Naive B cell (primary cell): ENCODE measurements around the gene ADCYAP1R1. TPM values are rescaled to one million over a fixed set of nuclear protein-coding genes. Genes with fewer than 3 reads are reported as not detected.

Experiments
- ATAC-seq, 2 donors: fragments of 150-1000 bp; cut with Tn5 transposase; 2 replicates each; pipeline ENCODE4 v1.10.0; 2021; ENCODE audit warnings: low read depth in 2 of 2, mild to moderate bottlenecking in 2 of 2, moderate library complexity in 2 of 2
- DNase-seq: peaks from one replicate; pipeline ENCODE4 v3.0.0; 2022
- H3K27ac Mint-ChIP-seq, 6 donors: one replicate each; pipeline ENCODE4 v1.8.0; 2020 to 2022; ENCODE audit warnings: mild to moderate bottlenecking in 6 of 6, mixed read lengths in 6 of 6, moderate library complexity in 5 of 6, inconsistent platforms in 2 of 6
- H3K27me3 Mint-ChIP-seq, 3 donors: one replicate each; pipeline ENCODE4 v1.8.0; 2021 to 2022; ENCODE audit warnings: mixed read lengths in 3 of 3, mild to moderate bottlenecking in 1 of 3
- H3K36me3 Mint-ChIP-seq, 2 donors: one replicate each; pipeline ENCODE4 v1.8.0; 2020 to 2022; ENCODE audit warnings: mixed read lengths in 2 of 2, inconsistent platforms in 1 of 2, mild to moderate bottlenecking in 1 of 2
- H3K4me1 Mint-ChIP-seq, 3 donors: one replicate each; pipeline ENCODE4 v1.8.0; 2020 to 2022; ENCODE audit warnings: mixed read lengths in 3 of 3, inconsistent platforms in 1 of 3, mild to moderate bottlenecking in 1 of 3, moderate library complexity in 1 of 3
- H3K4me3 Mint-ChIP-seq, 8 donors: one replicate each; pipeline ENCODE4 v1.8.0; 2020 to 2022; ENCODE audit warnings: mild to moderate bottlenecking in 8 of 8, mixed read lengths in 8 of 8, moderate library complexity in 8 of 8, inconsistent platforms in 2 of 8
- H3K9me3 Mint-ChIP-seq, 7 donors: one replicate each; pipeline ENCODE4 v1.8.0; 2020 to 2022; ENCODE audit warnings: mixed read lengths in 7 of 7, mild to moderate bottlenecking in 5 of 7, inconsistent platforms in 2 of 7, moderate library complexity in 1 of 7
- polyA plus RNA-seq, 6 donors: library from polyadenylated mRNA; unstranded; fragments of 300-500 nt; fragmentation: Illumina TruSeq; gene quantifications; one replicate each; pipeline ENCODE4 v1.2.3, GENCODE V29; 2021; ENCODE audit warnings: low read depth in 6 of 6

ADCYAP1R1 gene
- polyA plus RNA-seq, 6 donors from 2014 or later: not detected

DNA sequence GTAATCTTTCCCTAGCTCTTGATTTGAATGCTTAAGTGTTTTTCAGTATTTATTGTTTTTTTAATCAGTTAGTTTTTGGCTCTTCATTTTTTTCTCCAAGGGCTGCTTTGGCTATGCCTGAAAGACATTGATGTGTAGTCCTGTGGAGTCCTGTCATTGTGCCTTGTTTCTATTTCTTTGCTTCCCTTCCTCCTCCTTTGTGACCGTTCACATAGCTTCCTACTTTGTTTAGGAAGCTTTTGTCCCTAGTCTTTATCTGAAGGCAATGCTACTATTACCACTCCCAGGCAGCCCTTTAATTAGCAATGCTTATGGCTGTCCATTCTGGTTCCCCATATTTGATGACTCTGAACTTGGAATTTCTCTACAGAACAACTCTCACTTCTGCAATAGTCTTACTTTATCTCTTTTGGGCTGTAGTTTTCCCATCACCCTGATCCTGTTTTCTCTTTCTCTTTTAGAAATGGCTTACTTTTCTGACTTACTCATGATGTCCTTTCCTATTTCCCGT, 39.9 kb downstream of the ADCYAP1R1 start:
- Mint-ChIP-seq H3K9me3 (peaks cover 0 to 1% (median 0%) of the 10 kb centered on the region in 7 donors), H3K4me1 (no peaks in the 10 kb centered on the region), H3K4me3 (no peak overlapping the region), H3K27me3 (peaks cover 3 to 18% (median 16%) of the 10 kb centered on the region in 3 donors), H3K27ac (no peak overlapping the region), H3K36me3 (no peaks in the 10 kb centered on the region)
- no peak for DNase-seq
- ATAC-seq: no peak

DNA sequence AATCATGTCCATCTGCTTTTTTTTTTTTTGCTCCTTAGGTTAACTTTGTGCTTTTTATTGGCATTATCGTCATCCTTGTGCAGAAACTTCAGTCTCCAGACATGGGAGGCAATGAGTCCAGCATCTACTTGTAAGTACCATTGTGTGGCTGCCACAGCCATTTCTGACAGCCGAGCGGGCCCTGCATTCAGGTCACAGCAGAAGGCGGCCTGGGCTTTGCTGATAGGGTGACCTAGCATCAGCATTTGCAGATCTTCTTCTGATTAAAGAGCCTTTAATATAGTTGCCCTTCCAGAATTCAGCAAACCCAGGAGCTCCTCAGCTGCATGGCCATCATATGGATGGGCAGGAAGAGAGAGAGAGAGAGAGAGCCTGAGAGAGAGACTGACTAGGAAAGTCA, 40.5 kb downstream of the ADCYAP1R1 start:
- ATAC-seq (no peak), DNase-seq (no peak)
- H3K9me3 Mint-ChIP-seq: peaks cover 0 to 1% (median 0%) of the 10 kb centered on the region in 7 donors
- H3K27me3 Mint-ChIP-seq: peaks cover 3 to 23% (median 23%) of the 10 kb centered on the region in 3 donors
- no peaks in the 10 kb centered on the region for H3K4me1 Mint-ChIP-seq
- no peaks in the 10 kb centered on the region for H3K36me3 Mint-ChIP-seq
- H3K27ac Mint-ChIP-seq: no peak overlapping the region
- H3K4me3 Mint-ChIP-seq: no peak overlapping the region

DNA sequence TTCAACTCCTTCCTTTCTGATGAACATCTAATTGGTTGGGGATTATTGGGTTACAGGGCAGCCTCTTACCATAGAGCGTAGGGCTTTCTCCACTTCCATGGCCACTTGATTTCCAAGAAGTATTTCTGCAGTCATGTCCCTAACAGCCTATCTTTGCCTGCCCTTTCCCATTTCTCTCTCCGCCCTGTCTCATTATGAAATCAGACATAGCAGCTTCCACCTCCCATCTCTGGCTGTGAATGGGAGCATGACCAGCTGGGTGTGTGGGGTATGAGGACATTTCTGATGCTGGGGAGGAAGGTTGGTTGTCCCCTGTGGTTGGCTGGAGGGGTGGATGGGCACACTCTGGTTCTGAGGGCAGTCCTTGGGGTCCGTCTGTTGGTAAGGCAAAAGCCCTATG, 41.2 kb downstream of the ADCYAP1R1 start:
- Mint-ChIP-seq H3K4me3 (no peak overlapping the region), H3K27ac (no peak overlapping the region), H3K36me3 (no peaks in the 10 kb centered on the region), H3K4me1 (no peaks in the 10 kb centered on the region), H3K9me3 (peaks cover 0 to 1% (median 0%) of the 10 kb centered on the region in 7 donors), H3K27me3 (peaks cover 3 to 23% (median 23%) of the 10 kb centered on the region in 3 donors)
- ATAC-seq (no peak), DNase-seq (no peak)

DNA sequence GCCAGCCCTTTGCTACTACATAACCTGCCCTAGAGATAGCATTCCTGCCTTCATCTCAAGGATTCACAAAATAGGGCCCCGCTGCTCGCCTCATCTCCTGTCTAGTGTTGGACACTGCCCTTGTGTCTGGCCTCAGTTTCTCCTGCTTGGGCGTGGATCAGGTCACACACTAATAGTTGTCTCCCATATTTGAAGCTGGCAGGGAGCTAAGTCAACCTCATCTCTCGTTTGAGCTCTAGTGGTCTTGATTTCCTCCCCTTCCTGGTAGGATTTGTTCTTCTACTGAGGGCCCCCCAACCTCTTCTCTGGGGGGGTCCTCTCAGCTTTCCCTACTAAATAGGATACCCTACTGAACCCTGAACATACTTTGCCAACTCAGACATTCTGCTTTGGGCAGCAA, 42.2 kb downstream of the ADCYAP1R1 start:
- no peak overlapping the region for H3K4me3 Mint-ChIP-seq
- no peaks in the 10 kb centered on the region for H3K4me1 Mint-ChIP-seq
- H3K27ac Mint-ChIP-seq: no peak overlapping the region
- H3K27me3 Mint-ChIP-seq: peaks cover 3 to 23% (median 23%) of the 10 kb centered on the region in 3 donors
- peaks cover 0 to 1% (median 0%) of the 10 kb centered on the region in 7 donors for H3K9me3 Mint-ChIP-seq
- no peak for DNase-seq
- ATAC-seq: no peak
- no peaks in the 10 kb centered on the region for H3K36me3 Mint-ChIP-seq

DNA sequence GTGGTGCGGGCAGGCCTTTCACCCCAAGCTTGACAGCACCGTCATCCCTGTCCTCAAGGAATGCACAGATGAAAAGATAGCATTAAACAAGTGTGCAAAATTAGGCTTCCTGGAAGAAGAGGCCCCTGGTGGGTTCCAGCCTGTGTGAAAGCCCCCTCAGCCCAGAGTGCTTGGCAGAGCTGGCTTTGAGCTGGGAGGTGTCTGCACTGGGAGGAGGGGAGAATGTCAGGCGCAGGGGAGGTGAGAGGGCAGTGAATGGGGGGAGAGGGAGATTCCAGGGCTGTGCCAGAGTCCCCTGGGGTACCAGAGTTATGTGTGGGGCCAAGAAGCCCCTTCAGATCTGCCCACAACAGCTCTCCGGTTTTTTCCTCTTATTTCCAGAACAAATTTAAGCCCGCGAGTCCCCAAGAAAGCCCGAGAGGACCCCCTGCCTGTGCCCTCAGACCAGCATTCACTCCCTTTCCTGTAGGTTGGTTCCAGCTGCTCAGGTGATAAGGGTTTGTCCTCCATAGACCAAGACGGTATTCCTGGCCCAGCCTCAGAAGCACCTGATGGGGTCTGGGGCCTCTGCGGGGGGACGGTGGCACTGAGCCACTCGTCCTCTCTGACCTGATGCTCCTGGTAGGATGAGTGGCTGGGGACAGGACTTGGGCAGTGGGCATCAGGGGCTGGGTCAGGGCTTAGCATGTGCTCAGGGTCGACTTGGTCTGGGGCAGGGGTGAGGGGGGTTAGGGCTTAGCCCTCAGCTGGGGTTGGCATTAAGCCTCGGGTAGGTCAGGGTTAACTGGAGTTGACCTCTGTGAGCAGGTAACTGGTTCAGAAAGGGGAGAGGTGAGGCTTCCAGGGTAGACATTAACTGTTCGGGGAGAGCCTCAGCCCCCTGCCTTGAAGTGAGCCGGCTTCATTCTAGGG, 43.4 kb downstream of the ADCYAP1R1 start:
- Mint-ChIP-seq H3K9me3 (peaks cover 0 to 3% (median 0%) of the 10 kb centered on the region in 7 donors), H3K27ac (no peak overlapping the region), H3K27me3 (peaks cover 3 to 23% (median 23%) of the 10 kb centered on the region in 3 donors), H3K4me1 (no peaks in the 10 kb centered on the region), H3K4me3 (peak overlapping the region in 1 of 8 donors; percentile 63), H3K36me3 (no peaks in the 10 kb centered on the region)
- no peak for DNase-seq
- no peak for ATAC-seq

DNA sequence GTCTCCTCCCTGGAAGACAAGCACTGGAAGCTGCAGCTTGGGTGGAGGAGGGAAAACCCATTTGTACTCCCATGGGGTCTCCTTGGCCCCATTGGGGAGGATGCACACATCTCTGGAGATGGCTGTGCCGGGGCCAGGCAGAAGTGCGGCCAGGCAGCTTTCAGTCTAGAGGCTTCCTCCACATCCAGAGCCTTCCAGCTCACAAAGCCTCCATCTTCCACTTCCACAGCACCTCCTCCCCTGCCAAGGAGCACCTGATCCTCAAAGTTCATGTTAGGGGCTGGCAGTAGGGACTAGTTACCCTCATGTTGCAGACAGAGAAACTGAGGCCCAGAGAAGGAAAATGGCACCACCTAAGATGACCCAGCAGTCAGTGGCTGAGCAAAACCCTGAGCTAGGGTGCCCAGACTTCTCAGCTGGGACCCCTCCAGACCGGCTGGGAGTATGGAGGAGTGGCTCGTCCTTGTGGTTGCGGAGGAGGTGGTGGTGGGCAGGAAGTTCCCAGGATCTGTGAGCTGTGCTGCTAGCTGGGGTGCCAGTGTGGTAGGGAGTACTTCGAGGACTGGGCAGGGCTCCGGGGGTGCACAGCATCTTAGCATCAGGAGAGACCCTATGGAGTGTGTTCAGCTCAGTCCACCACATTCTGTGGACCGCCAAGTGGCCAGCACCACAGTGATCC, 44.2 kb downstream of the ADCYAP1R1 start:
- Mint-ChIP-seq H3K4me3 (peak overlapping the region in 1 of 8 donors; percentile 63), H3K27ac (no peak overlapping the region), H3K27me3 (peaks cover 0 to 23% (median 23%) of the 10 kb centered on the region in 3 donors), H3K36me3 (no peaks in the 10 kb centered on the region), H3K9me3 (peaks cover 0 to 2% (median 0%) of the 10 kb centered on the region in 7 donors), H3K4me1 (no peaks in the 10 kb centered on the region)
- ATAC-seq: no peak
- DNase-seq: no peak

DNA sequence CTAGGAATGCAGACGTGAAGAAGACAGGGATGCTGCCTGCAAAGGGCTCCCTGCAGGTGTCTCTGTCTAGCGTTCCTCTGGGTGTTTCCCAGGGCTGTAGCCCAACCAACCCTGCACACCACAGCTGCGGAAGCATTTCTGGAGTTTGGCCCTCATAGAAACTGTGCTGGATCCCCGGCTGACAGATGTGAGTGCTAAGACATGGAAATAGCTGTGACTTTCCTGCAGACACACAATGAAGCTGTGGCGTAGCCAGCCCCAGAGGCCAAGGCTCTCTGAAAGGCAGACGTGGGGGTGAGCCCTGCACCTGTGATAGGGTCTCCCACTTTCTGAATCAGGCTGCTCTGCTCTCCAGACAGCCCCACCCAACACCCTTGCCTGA, 44.8 kb downstream of the ADCYAP1R1 start:
- Mint-ChIP-seq H3K4me3 (no peak overlapping the region), H3K9me3 (peaks cover 0 to 2% (median 0%) of the 10 kb centered on the region in 7 donors), H3K4me1 (no peaks in the 10 kb centered on the region), H3K27me3 (peaks cover 0 to 21% (median 21%) of the 10 kb centered on the region in 3 donors), H3K27ac (no peak overlapping the region), H3K36me3 (no peaks in the 10 kb centered on the region)
- no peak for DNase-seq
- no peak for ATAC-seq

DNA sequence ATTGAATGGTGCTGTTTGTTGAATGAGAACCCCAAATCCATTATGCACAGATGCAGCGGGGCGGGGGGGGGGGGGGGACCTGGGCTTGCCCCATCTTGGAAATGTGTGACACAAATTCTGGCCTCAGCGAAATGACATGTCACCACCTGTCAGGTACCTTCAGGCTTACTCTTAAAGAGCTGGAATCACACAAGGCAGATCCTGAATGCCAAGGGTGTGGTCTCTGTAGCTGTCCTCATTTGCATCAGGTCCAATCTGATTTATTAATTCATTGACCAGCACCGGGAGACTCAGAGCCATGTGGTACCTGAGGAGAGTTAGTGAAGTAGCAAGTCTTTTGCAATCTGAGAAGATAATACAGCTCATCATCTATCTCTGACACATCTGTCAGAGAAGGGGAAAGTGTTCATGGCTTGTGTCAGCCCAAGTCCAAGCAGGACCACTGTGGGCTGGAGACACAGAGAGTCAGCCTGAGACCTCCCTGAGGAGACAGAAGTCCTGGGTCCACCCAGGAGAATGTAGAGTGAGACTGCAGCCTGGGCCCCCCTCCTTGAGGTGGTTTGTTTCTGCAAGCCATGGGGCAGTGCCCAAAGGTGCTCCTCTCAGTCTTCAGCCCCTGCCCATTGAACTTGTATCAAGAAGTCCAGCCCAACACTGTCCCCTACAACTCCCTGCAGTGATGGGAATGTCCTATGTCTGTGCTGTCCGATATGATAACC, 46.7 kb downstream of the ADCYAP1R1 start:
- Mint-ChIP-seq H3K27ac (no peak overlapping the region), H3K36me3 (no peaks in the 10 kb centered on the region), H3K4me3 (no peak overlapping the region), H3K27me3 (peaks cover 0 to 10% (median 8%) of the 10 kb centered on the region in 3 donors), H3K4me1 (no peaks in the 10 kb centered on the region), H3K9me3 (peaks cover 0 to 2% (median 0%) of the 10 kb centered on the region in 7 donors)
- DNase-seq (no peak), ATAC-seq (no peak)

DNA sequence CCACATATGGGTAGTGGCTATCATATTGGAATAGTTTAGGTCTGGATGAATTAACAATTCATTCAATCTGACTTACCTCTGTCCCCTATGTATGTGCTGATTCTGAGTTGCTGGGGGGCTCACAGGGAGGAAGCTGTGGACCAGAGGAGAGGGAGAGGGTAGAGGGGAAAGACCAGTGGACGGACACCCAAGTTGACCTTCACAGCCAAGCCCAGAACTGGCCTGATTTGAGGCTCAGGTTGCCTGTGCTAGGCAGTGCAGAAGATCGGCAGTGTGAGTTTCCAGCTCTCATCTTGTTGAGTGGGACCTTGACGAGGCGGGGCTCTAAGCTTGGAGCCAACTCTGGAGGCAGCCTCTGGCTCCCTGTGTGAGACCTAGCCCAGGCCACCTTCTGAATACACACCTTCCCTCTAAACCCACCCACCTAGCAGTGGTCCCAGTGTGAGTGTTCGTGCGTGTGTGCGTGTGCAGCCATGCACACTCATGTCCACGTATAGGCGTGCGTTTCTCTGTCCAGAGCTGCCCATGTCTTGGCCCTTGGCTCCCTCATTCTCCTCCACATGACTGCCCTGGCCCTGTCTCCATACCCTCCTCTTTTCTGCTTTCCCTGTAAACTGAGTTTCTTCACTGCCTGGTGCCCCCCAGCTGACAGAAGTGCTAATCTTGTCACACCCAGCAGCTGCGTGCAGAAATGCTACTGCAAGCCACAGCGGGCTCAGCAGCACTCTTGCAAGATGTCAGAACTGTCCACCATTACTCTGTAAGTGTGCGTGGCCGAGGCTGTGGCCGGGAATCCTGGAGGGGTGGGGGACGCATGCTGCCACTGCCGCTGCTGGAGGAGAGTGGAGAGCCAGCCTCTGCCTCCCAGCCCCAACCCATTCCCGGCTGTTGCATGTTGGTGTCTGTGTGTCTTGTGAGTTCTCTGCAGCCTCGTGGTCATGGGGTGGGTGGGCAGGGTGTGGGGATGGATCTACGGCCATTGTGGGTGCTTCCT, 47.6 kb downstream of the ADCYAP1R1 start:
- Mint-ChIP-seq H3K4me3 (peak overlapping the region in 1 of 8 donors; percentile 29), H3K4me1 (no peaks in the 10 kb centered on the region), H3K27me3 (peaks cover 0 to 17% (median 8%) of the 10 kb centered on the region in 3 donors), H3K9me3 (peaks cover 0 to 2% (median 0%) of the 10 kb centered on the region in 7 donors), H3K36me3 (no peaks in the 10 kb centered on the region), H3K27ac (no peak overlapping the region)
- ATAC-seq (no peak), DNase-seq (no peak)

DNA sequence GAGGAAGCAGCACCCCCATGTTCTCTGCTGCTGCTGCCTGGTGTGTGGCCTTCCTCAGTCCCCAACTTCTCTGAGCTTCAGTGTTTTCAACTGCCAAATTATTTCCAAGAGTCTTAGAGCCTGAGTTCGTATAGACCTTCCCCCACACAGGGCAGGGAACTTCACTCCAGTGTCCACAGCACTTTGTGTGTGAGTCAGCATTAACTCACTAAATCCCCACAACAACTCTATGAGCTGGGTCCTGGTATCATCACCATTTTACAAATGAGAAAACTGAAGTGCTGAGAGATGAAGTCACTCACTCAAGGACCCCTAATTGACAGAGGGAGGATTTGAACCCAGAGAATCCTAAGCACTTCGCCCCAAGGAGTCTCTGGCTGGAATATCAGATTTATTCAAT, 48.3 kb downstream of the ADCYAP1R1 start:
- ATAC-seq (no peak), DNase-seq (no peak)
- H3K4me3 Mint-ChIP-seq: no peak overlapping the region
- peaks cover 0 to 17% (median 8%) of the 10 kb centered on the region in 3 donors for H3K27me3 Mint-ChIP-seq
- no peaks in the 10 kb centered on the region for H3K4me1 Mint-ChIP-seq
- no peak overlapping the region for H3K27ac Mint-ChIP-seq
- peaks cover 0 to 2% (median 0%) of the 10 kb centered on the region in 7 donors for H3K9me3 Mint-ChIP-seq
- H3K36me3 Mint-ChIP-seq: no peaks in the 10 kb centered on the region

DNA sequence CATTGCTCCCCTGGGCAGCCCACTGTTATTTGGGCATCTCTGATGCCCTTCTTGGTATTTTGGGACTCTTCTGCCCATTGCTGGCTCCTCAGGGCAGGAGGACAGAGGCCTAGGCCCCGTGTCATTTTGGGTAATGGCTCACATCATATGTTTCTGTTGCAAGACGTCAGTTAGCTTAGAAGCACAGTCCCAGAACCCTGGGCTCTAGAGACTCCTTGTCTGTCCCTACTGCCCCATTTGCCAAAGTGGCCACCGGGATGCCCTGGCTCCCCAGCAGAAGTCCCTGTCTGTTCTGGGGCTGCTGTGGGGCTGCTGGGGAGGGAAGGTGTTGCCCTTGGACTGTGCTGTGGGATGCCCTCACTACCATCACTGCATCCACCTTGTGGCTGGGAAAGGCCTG, 48.8 kb downstream of the ADCYAP1R1 start:
- Mint-ChIP-seq H3K27me3 (peaks cover 0 to 17% (median 8%) of the 10 kb centered on the region in 3 donors), H3K4me1 (no peaks in the 10 kb centered on the region), H3K27ac (no peak overlapping the region), H3K9me3 (peaks cover 0 to 2% (median 0%) of the 10 kb centered on the region in 7 donors), H3K36me3 (no peaks in the 10 kb centered on the region), H3K4me3 (no peak overlapping the region)
- no peak for ATAC-seq
- no peak for DNase-seq

DNA sequence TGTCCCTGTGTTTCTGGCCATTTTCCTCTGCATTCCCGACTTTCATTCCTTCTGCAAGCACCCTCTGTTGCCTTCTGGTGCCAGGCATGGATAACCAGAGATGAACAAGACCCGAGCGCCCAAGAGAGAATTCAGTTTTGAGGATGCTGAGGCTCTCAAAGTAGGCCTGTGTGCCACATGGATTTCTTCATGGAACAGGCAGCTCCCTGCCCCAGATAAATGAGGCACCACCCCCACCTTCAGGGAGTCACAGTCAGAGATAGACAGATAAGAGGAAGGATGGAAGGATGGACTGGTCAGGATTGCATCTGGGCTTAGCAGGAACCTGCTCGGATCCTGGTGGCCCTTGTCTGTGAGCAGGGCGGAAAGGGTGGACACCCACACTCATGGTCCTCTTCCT, 49.4 kb downstream of the ADCYAP1R1 start:
- H3K4me1 Mint-ChIP-seq: no peaks in the 10 kb centered on the region
- peaks cover 0 to 2% (median 0%) of the 10 kb centered on the region in 7 donors for H3K9me3 Mint-ChIP-seq
- H3K36me3 Mint-ChIP-seq: no peaks in the 10 kb centered on the region
- DNase-seq: no peak
- H3K27ac Mint-ChIP-seq: no peak overlapping the region
- H3K4me3 Mint-ChIP-seq: no peak overlapping the region
- ATAC-seq: no peak
- H3K27me3 Mint-ChIP-seq: peaks cover 0 to 17% (median 8%) of the 10 kb centered on the region in 3 donors
